ENCODE data around the gene MED20.
"Not testable (repeated sequence)": the region's sequence is repeated elsewhere in the genome, so short reads cannot be mapped to it uniquely, and the experiment has no call there.

Gene MED20, protein sequence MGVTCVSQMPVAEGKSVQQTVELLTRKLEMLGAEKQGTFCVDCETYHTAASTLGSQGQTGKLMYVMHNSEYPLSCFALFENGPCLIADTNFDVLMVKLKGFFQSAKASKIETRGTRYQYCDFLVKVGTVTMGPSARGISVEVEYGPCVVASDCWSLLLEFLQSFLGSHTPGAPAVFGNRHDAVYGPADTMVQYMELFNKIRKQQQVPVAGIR

DNA sequence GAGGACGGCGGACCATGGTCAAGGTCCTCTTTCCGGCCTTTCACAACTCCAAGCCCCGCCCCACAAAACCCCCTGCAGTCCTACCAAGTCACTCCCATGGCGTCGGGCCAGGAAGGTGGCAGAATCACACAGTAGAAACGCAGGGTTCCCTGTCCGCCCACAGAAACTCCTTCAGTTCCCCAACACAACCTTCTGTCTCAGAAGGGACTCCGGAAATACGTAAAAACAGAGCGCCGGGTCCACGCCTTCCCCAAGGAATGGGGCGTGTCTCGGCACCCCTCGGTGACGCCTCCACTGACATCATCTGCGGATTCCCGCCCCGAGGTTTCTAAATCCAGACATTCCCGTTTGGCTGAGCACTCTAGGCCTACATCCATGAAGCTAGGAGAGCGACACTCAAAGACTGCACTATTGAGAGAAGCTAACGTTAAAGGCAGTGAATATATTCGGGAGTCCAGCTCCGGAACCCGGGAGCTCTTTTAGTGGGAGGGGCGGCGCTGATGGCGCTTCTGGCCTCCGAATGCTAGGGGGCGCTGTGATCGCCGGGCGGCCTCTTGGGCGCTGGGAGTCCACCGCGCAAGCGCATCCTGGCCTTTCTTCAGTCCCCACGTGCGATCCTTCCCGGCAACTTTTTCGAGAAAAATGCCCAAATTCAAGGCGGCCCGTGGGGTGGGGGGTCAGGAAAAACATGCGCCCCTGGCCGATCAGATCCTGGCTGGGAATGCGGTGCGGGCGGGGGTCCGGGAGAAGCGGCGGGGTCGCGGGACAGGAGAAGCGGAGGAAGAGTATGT lies at the start of gene MED20, which contains the start of gene BYSL:
Gene MED20 (minus strand): TSS at position 219 of the 791 bp plus-strand sequence. CDS start 121 bp downstream, at position 98.
Gene BYSL (plus strand): TSS at position 579 of the 791 bp plus-strand sequence. CDS start 64 bp downstream, at position 643.
- DNase-seq (ENCODE audit: extremely low read depth in 1 of 2, low read depth in 1 of 2): peak; percentile 81 to 89

DNA sequence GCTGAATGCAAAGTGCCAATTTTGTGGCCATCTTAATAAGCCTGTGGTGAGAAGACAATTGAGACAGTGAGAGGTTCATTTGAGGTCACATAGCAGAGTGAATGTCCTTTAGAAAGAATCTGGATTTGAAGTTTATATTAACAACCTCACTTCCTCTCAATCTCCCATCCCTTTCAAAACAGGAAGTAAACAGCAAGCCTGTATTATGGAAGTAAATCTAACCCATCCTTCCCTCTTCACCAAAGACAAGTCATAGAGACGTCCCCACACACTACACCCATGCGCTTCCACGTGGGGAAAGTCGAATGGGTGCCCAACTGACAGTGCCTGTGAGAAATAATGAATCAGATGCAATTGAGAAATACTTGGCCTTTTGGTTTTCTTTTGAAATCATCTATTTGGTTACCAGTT lies 49.5 kb upstream of the MED20 start:
- peak; percentile 37 to 68 for DNase-seq (ENCODE audit: extremely low read depth in 1 of 2, low read depth in 1 of 2)

DNA sequence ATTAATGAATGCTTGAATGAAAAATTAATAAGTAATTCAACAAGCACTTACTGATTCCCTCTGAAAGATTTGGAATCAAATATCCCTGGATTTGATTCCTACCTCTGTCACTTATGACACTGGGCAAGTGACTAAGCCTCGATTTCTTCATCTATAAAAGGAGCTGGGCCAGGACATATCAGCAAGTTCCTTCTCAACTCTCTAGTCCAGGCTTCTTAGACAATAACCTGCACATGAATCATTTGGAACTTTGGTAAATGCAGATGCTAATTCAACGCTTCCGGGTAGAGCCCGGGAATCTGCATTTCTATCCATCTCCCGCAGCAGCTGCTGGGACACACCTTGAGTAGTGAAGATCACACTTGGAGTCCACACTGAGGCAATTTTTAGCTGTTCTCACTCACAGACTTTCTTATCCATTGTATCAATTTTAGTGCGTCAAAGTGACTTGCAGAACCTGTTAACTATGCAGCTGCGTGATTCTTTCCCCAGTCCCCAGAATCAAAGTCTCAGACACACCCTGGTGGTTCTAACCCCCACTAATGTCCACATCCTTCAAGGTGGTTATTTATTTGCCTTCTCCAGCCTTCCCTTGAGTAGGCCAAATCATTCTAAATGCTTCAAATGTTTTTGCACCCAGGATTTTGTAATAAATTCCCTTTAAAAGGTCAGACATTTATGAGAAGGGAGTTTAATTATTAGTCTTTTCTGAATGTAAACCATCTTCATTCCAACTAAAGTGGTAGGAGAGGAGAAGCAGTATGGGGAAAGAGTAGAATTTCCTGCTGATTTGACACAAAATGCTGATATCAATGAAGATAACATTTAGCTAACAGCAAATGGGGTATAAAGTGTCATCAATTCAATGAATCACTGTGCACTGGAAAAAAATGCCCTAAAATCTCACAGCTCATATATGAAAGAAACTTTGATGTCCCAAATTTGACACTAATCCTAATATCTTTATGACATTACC lies 46.7 kb upstream of the MED20 start:
- DNase-seq (ENCODE audit: extremely low read depth in 1 of 2, low read depth in 1 of 2): no peak

DNA sequence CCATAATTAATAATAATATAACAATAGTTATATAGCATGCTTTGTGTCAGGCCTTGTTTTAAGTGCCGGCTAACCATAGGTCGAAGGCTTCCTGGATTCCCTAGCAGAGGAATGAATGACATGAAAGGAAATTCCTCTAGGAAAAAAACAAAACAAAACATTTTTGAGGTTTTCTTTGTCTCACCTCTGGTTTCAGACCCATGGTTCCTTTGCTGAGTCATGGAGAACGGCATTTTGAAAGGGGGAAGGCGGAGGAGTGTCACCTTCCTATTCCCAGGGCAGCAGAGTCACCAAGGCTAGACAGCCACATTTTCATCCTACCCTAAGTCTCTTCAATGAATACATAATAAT lies 46.0 kb upstream of the MED20 start:
- no peak for DNase-seq (ENCODE audit: extremely low read depth in 1 of 2, low read depth in 1 of 2)

DNA sequence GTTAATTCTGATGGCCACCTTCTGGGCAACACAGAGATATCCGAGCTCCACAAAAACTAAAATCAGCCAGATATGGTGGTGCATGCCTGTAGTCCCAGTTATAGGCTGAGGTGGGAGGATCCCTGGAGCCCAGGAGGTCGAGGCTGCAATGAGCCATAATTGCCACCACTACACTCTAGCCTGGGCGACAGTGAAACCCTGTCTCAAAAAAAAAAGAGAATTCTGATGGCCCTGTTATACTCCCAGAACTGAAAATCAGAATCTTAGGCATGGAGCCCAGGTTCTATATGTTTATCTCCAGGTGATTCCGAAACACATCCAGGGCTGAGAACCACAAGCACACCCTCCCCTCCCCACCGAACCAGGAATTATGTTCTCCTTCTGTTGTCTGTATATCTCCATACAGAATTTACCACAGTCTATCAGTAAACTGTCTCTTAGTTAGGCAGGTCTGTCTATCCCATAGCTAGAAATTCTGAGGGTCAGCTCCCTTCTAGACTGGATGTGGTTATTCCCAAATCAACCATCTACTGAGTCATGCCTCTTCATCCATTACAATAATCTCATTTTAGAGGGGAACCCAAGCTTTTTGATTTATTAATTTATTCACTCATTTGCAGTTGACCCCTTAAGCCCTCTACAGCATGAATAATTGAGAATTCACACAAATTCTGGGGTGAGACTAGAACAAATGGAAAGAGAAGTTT lies 45.4 kb upstream of the MED20 start:
- no peak for DNase-seq (ENCODE audit: extremely low read depth in 1 of 2, low read depth in 1 of 2)

DNA sequence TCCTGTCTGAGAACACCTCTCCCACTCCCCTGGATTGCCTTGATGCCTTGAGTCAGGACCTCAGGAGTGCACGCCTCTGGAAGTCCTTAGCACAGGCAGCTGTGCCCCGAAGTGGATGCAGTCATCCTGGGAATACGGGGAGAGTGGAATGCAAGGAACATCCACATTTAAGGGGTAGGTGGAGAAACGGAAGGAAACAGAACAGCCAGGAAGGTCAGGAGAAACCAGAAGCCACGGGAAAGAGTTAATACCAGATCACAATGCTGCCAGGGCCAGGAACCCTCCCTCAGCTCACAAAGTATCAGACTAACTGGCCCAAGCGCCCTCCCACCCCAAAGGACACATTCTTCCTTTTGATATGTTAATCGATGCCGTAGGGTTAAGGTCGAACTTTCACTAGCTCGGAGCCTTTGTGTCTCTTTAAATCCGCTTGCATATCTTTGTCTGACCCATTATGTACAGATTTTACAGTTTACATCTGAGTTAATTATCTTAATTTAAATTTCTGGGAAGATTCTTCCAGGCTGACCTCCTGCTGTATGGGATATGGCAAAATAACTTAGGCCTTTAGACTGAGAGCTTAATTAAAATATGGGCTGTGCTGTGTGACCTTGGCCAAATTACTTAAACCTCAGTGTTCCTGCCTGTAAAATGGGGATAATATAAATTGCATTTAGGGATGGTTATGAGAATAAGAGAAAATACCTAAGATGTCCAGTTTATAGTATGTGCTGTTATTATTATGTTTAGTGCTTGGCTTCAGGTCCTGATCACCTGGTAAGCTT lies 44.7 kb upstream of the MED20 start:
- DNase-seq (ENCODE audit: extremely low read depth in 1 of 2, low read depth in 1 of 2): no peak

DNA sequence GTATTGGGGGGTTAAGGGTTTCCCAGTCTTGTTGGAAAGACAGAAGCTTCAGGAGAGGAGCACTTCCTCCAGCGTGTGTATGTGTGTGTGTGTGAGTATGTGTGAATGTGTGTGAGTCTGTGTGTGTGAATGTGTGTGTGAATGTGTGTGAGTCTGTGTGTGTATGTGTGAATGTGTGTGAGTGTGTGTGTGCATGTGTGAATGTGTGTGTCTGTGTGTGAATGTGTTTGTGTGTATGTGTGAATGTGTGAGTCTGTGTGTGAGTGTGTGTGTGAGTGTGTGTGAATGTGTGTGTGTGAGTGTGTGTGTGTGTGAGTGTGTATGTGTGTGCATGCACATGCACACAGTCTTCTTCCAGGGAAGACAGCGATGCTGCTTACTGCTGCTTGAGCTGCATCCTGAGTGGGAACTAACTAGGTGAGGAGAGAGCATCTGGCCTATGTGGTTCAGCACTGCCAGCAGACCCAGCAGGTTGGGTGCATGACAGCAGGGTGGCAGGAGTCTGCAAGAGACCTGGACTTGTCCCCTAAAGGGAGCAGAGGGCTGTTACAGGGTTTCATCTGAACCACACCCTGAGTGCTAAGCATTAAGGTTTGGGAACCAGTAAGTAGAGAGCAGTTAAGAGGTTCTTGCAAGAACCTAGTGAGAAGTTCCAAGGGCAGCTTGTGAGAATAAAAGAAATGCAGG lies 43.4 kb upstream of the MED20 start:
- no peak for DNase-seq (ENCODE audit: extremely low read depth in 1 of 2, low read depth in 1 of 2)

DNA sequence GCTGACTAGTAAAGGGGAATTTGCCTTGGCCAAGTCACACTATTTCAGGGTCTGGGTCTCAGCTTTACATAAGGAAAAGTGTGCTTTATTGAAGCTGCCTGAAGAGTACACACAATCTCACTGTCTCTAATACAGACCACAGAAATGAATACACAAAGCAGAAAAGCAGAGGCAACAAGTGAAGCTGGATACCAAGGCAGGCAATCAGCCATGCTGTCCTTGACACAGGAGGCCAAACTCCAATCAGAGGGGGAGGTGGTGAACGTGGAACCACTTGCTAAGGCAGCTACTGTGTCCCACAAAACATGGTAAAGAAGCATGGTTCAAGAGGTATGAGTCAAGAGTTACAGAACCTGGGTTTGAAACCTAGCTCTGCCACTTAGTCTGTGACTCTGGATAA lies 42.4 kb upstream of the MED20 start:
- no peak for DNase-seq (ENCODE audit: extremely low read depth in 1 of 2, low read depth in 1 of 2)

DNA sequence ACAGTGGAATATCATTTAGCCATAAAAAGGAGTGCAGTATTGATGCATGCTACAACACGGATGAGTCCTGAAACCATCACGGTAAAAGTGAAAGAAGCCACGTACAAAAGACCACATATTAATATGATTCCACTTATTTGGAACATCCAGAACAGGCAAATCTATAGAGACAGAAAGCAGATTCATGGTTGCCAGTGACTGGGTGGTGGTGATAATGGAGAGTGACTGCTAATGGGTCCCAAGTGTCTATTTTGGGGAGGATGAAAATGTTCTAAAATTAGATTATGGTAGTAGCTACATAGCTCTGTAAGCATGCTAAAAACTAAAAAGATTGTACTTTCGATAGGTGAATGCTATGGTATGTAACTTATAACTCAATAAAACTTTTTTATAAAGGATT lies 39.1 kb upstream of the MED20 start:
- no peak for DNase-seq (ENCODE audit: extremely low read depth in 1 of 2, low read depth in 1 of 2)

DNA sequence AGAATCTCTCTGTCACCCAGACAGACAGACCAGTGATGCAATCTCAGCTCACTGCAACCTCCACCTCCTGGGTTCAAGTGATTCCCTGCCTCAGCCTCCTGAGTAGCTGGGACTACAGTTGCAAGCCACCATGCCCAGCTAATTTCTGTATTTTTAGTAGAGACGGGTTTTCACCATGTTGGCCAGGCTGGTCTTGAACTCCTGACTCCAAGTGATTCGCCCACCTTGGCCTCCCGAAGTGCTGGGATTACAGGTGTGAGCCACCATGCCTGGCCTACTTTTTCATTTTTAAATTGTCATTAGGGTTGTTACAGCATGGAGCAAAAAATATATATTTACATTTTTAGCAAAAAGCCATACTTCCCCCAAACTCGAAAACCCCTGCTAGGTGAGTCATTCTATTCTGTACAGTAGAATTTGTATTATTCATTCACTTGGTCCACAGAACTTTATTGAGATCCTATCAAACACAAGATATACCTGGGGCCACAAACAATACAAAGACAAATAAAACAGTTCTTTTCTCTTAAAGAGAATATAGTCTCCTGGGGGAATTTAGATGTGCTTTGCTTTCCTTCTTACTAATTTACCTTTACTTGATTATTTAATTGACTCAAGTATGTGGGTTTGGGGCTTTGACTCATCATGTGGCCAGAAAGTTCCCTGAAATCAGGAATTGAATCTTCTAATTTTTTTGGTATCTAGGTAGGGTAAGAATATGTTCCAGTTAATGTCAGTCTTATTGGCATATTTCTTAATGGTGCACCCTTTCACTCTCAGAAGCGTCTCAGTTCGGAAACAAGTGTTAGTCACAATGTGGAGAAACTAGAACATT lies 37.3 kb upstream of the MED20 start:
- DNase-seq (ENCODE audit: extremely low read depth in 1 of 2, low read depth in 1 of 2): no peak

DNA sequence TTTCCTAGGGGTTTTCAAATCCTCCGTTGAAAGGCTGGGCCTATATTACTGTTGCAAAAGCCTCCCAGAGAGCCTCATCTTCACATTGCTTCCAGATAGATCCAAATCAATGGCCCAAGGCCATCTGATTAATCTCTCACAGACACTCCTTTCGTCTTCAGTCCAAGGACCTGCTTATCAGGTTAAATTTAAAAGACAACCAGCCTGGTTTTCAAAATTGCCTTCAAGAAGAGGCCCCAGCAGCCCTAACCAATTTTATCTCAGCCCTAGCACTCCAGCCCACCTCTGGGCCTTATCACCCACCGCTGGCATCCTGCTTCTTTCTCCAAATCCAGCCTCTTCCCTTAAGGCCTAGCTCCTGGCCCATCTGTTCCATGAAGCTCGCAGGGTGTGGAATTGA lies 36.2 kb upstream of the MED20 start:
- DNase-seq (ENCODE audit: extremely low read depth in 1 of 2, low read depth in 1 of 2): no peak

DNA sequence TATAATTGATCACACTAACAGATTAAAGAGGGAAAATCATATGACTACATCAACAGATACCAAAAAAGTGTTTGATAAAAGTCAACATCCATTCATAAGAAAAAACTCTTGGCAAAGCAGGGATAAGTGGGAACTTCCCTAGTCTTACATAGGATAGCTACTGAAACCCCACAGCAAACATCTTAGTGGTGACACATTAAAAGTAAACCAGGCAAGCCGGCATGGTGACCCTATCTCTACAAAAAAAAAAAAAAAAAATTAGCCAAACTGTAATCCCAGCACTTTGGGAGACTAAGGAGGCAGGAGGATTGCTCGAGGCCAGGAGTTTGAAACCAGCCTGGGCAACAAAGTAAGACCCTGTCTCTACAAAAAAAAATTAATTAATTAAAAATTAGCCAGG lies 34.5 kb upstream of the MED20 start:
- no peak for DNase-seq (ENCODE audit: extremely low read depth in 1 of 2, low read depth in 1 of 2)

DNA sequence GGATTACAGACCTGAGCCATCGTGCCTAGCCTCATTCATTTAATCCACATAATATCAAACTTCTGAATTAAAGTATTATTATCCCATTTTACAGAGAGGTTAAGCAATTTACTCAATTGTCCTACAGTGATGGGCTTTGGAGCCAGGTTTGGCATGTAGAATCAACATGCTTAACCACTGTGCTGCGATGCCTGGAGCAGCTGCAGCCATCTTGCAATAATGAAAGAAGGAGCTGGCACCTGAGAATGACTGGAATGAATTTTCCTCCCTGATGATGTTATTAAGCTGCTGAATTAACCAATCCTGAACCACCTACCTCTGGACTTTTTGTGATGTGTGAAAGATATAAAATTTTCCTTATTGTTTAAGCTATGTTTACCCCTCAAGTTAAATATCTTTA lies 33.7 kb upstream of the MED20 start:
- DNase-seq (ENCODE audit: extremely low read depth in 1 of 2, low read depth in 1 of 2): no peak

DNA sequence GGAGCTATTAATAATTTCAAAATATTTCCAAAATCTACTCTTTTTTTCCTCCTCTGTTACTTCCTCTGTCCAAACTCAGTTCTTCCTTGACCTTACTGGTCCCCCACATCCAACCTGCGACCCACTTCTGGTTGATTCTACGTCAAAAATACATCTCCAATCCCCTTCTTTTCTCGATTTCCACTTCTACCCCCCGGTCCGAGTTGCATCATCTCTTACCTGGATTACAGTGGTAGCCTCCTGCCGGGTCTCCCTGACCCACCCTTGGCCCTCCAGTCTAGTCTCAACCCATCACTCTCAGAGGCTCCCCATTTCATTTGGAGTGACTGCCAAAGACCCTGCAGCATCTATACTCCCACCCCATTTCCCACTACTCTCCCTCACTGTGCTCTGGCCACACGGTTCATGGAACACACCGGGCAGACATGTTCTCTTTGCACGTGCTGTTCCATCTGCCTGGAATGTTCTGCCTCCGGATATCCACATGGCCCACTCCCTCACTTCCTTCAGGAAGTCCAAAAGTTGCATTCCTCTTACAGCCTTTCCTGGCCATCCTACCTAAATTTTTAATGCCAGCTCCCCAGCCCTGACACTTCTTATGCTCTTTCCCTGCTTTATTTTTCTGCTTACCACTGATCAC lies 26.8 kb upstream of the MED20 start:
- DNase-seq (ENCODE audit: extremely low read depth in 1 of 2, low read depth in 1 of 2): no peak

DNA sequence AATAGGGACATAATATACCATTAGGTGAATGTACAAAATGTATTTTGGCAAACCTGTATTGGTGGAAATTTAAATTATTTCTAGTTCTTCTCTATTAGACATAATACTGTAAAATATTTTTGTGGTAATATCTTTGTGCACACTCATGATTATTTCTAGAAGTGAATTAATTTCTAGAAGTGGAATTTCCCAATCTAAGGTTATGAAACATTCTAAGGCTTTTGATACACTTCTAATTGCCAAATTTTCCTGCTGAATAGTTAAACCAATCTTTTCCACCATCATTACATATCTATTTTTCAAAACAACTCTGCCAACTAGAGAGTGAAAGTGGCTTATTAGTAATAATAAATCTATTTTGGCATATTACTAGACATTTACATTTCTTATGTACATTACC lies 22.5 kb upstream of the MED20 start:
- DNase-seq (ENCODE audit: extremely low read depth in 1 of 2, low read depth in 1 of 2): no peak

DNA sequence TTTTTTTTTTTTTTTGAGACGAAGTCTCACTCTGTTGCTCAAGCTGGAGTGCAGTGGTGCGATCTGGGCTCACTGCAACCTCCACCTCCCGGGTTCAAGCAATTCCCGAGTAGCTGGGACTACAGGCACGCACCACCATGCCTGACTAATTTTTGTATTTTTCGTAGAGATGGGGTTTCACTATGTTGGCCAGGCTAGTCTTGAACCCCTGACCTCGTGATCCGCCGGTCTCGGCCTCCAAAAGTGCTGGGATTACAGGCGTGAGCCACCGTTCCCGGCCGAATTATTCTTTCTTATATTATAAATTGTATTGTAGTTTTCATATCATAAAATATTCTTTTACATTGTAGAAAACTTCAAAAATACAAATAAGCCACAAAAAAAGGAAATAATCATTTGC lies 21.9 kb upstream of the MED20 start:
- DNase-seq (ENCODE audit: extremely low read depth in 1 of 2, low read depth in 1 of 2): not testable (repeated sequence)

DNA sequence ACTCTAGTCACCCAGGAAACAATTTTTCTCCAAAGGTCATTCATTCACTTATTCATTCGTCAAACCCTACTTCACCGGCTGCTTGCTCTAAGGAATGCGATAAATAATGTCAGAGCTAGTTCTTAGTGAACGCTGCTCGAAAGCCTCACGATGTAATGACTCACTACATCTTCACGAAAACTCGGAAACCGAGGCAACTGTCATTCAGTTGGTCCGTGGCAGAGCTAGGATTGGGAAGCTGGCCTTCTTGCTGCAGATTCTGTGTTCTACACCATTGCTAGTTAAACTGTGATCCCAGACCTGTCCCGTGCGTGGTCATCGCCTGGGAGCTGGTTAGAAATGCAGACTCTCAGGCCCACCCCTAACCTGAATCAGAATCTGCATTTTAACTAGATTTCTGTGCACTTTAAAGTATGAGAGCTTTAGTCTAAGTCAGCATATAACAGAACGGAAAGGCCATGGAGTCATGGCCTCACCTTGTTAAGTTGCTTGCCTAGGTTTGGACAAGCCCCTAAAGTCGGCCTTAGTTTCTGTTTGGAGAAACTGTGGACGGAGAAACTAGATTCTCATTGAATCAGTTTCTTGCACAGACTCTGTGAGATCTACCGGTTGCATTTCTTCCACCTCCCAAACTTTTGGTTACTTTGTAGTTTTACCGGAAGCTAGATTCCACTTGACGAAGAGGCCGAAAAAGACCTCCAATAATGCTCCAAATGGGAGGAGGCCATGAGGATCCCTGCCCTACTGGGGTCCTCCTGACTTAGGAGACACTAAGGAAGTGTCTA lies 21.3 kb upstream of the MED20 start:
- DNase-seq (ENCODE audit: extremely low read depth in 1 of 2, low read depth in 1 of 2): no peak

All from stimulated activated CD8-positive, alpha-beta memory T cell treated with anti-CD3 and anti-CD28 coated beads, Interleukin-7, amount 100 ng/mL, for 48 hours (primary cell).